Daoy (cell line): ENCODE measurements around the gene NUP210. TPM values are rescaled to one million over a fixed set of nuclear protein-coding genes. Genes with fewer than 3 reads are reported as not detected.

Experiments
- DNase-seq: peaks from one replicate; pipeline ENCODE4 v3.0.0-alpha.2; 2015; ENCODE audit warnings: low read depth
- total RNA-seq: library from RNA; depleted of rRNA; stranded (reverse); fragments of >200 nt; shearing (Covaris generic); gene quantifications from 2 replicates; pipeline ENCODE4 v1.2.3, GENCODE V29; 2014

NUP210 gene
- total RNA-seq, 1 experiment from 2014 or later, result 9.2 TPM

GRCh38 chr3:13323822-13324221 is 96.3 kb downstream of the NUP210 start:
- DNase-seq, result no peak

GRCh38 chr3:13322324-13322723 is 97.8 kb downstream of the NUP210 start:
- DNase-seq, result no peak

- no peak for DNase-seq
Observed at GRCh38 chr3:13319564-13320220, 100.4 kb downstream of the NUP210 start.

- DNase-seq, result no peak
Observed at GRCh38 chr3:13318626-13319470, 101.3 kb downstream of the NUP210 start.

- DNase-seq, result no peak
Observed at GRCh38 chr3:13317596-13318320, 102.4 kb downstream of the NUP210 start.

GRCh38 chr3:13316603-13317002 is 103.5 kb downstream of the NUP210 start:
- DNase-seq, result no peak

- DNase-seq, result no peak
Observed at GRCh38 chr3:13314877-13315276, 105.2 kb downstream of the NUP210 start.

GRCh38 chr3:13313813-13314212 is 106.3 kb downstream of the NUP210 start:
- DNase-seq, result no peak

- no peak for DNase-seq
Observed at GRCh38 chr3:13309004-13309403, 111.1 kb downstream of the NUP210 start.

- DNase-seq, result peak; percentile 54
Observed at GRCh38 chr3:13308380-13308801, 111.7 kb downstream of the NUP210 start.

GRCh38 chr3:13307041-13307440 is 113.1 kb downstream of the NUP210 start:
- peak; percentile 35 for DNase-seq

GRCh38 chr3:13305623-13306022 is 114.5 kb downstream of the NUP210 start:
- no peak for DNase-seq

- no peak for DNase-seq
Observed at GRCh38 chr3:13303410-13303809, 116.7 kb downstream of the NUP210 start.

GRCh38 chr3:13301286-13301987 is 118.7 kb downstream of the NUP210 start:
- DNase-seq, result peak; percentile 76

GRCh38 chr3:13300546-13301285 is 119.4 kb downstream of the NUP210 start:
- no peak for DNase-seq

- no peak for DNase-seq
Observed at GRCh38 chr3:13299531-13300155, 120.5 kb downstream of the NUP210 start.

GRCh38 chr3:13296662-13297061 is 123.5 kb downstream of the NUP210 start:
- no peak for DNase-seq

GRCh38 chr3:13294442-13295351 is 125.4 kb downstream of the NUP210 start:
- DNase-seq, result no peak

GRCh38 chr3:13292375-13292774 is 127.7 kb downstream of the NUP210 start:
- DNase-seq, result no peak

- no peak for DNase-seq
Observed at GRCh38 chr3:13290941-13291340, 129.2 kb downstream of the NUP210 start.
